Ascending aorta (tissue), 2 donors: ENCODE data around the gene RPP30. TPM values are rescaled to one million over a fixed set of nuclear protein-coding genes. Genes with fewer than 3 reads are reported as not detected.
A peak's percentile ranks its signal among the peaks of the same experiment; 100 is the strongest.

ENCODE experiments used
- DNase-seq, 2 donors: peaks; one replicate each; pipeline ENCODE4 v3.0.0-alpha.2; 2019; ENCODE audit warnings: low spot score in 2 of 2
- H3K27ac ChIP-seq, 2 donors: fragments of 200-600 bp; sonication (generic); one replicate each; pipeline ENCODE4 v1.5.1; 2016 to 2017; ENCODE audit warnings: mild to moderate bottlenecking in 1 of 2
- H3K27me3 ChIP-seq: fragments of 200-600 bp; sonication (generic); one replicate; pipeline ENCODE4 v1.5.1; 2017
- H3K36me3 ChIP-seq, 2 donors: fragments of 200-600 bp; sonication (generic); one replicate each; pipeline ENCODE4 v1.5.1; 2016
- H3K4me1 ChIP-seq, 2 donors: fragments of 200-600 bp; sonication (generic); one replicate each; pipeline ENCODE4 v1.5.1; 2016 to 2017; ENCODE audit warnings: mild to moderate bottlenecking in 1 of 2
- H3K4me3 ChIP-seq, 2 donors: fragments of 200-600 bp; sonication (generic); one replicate each; pipeline ENCODE4 v1.5.1; 2016 to 2017; ENCODE audit warnings: mild to moderate bottlenecking in 1 of 2
- H3K9me3 ChIP-seq, 2 donors: fragments of 200-600 bp; sonication (generic); one replicate each; pipeline ENCODE4 v1.5.1; 2016
- intact Hi-C: fragments of 100-400 bp; cut with DNase I; formaldehyde crosslinking; loops from one replicate; pipeline ENCODE4 v1.15.1; 2023
- total RNA-seq: library from RNA; depleted of rRNA; stranded (reverse); fragments of >200 nt; gene quantifications from one replicate; pipeline ENCODE4 v1.1.0, GENCODE V29; 2016
- TF ChIP-seq, protein P1 (sequence below), 3 experiments: fragments of 200-600 bp in 2 of 3; fragments of 450-650 bp in 1 of 3; sonication (generic) in 2 of 3; IDR thresholded peaks; one replicate each; pipeline ENCODE4 v1.5.1; 2016 to 2019; ENCODE audit warnings: antibody characterized with exemption in 3 of 3, mild to moderate bottlenecking in 1 of 3, moderate library complexity in 1 of 3

RPP30 gene
- total RNA-seq, 1 donor from 2014 or later: 141 TPM

DNA sequence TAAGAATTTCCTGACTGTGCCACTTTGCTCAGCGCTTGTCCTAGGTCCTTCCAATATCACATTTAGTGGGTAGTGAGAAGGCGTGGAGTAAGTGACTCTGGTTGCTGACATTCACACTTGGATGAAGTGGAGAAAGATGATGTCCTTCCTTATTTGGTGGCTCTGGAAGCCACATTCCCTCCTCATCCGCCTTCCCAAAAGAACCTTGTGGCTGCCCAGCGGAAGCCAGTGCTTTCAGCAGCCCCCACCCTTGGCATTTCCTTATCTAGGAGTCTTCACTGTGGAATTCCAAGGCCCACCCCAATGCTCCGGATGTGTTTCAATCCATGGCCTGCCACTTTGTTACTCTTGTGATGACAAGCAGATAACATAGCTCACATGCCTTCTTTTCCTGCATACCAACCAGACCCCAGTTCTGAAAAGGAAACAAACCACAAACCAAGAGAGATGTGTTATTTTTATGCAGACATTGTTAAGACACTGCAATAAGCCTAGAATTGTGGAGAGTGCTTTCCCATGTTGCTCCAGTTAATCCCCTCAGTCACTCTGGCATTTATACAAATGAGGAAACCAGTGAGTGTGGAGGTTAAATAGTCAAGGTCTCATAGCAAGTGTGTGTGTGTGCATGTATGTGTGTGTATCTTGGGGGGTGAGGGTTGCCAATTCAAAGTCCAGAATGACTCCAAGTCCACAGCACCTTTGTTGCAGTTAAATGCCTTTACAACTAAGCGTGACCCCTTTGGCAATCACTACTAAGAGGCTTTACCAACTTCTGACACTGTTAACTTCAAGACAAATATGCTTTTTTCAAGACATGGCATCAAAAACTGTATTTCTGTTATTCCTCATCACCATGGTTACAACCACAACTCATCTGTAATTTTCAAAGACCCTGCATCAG lies 59.4 kb downstream of the RPP30 start:
- Histone ChIP-seq H3K36me3 (no peaks in the 10 kb centered on the region), H3K4me1 (peaks cover 12 to 28% of the 10 kb centered on the region in 2 donors), H3K4me3 (no peak overlapping the region), H3K27ac (peak overlapping the region; percentile 84 to 89), H3K27me3 (no peaks in the 10 kb centered on the region), H3K9me3 (no peaks in the 10 kb centered on the region)
- peak in 1 of 2 donors; percentile 83 for DNase-seq
- TF ChIP-seq, protein P1, sequence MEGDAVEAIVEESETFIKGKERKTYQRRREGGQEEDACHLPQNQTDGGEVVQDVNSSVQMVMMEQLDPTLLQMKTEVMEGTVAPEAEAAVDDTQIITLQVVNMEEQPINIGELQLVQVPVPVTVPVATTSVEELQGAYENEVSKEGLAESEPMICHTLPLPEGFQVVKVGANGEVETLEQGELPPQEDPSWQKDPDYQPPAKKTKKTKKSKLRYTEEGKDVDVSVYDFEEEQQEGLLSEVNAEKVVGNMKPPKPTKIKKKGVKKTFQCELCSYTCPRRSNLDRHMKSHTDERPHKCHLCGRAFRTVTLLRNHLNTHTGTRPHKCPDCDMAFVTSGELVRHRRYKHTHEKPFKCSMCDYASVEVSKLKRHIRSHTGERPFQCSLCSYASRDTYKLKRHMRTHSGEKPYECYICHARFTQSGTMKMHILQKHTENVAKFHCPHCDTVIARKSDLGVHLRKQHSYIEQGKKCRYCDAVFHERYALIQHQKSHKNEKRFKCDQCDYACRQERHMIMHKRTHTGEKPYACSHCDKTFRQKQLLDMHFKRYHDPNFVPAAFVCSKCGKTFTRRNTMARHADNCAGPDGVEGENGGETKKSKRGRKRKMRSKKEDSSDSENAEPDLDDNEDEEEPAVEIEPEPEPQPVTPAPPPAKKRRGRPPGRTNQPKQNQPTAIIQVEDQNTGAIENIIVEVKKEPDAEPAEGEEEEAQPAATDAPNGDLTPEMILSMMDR (IDR thresholded peaks at IDR 0.05): no peak
- intact Hi-C loops: no loop called here

- peaks cover under 1 to 16% of the 10 kb centered on the region in 2 donors for H3K4me1 ChIP-seq
- DNase-seq: no peak
- H3K9me3 ChIP-seq: no peaks in the 10 kb centered on the region
- no peak overlapping the region for H3K4me3 ChIP-seq
- TF ChIP-seq, protein P1 (IDR thresholded peaks at IDR 0.05): no peak
- intact Hi-C loops: no loop called here
- H3K36me3 ChIP-seq: no peaks in the 10 kb centered on the region
- peak overlapping the region; percentile 13 to 29 for H3K27ac ChIP-seq
- H3K27me3 ChIP-seq: no peaks in the 10 kb centered on the region
Observed at GRCh38 chr10:90935581-90936275, 64.0 kb downstream of the RPP30 start.

GRCh38 chr10:90936276-90936659 lies 64.5 kb downstream of the RPP30 start:
- TF ChIP-seq, protein P1 (IDR thresholded peaks at IDR 0.05): no peak
- H3K4me1 ChIP-seq: peaks cover 0 to 12% of the 10 kb centered on the region in 2 donors
- no peaks in the 10 kb centered on the region for H3K27me3 ChIP-seq
- no peak overlapping the region for H3K4me3 ChIP-seq
- intact Hi-C loops: no loop called here
- H3K9me3 ChIP-seq: no peaks in the 10 kb centered on the region
- H3K36me3 ChIP-seq: no peaks in the 10 kb centered on the region
- H3K27ac ChIP-seq: peak overlapping the region in 1 of 2 donors; percentile 13
- no peak for DNase-seq

- TF ChIP-seq, protein P1 (IDR thresholded peaks at IDR 0.05): no peak
- Histone ChIP-seq H3K4me1 (peaks cover 0 to 7% of the 10 kb centered on the region in 2 donors), H3K36me3 (no peaks in the 10 kb centered on the region), H3K27me3 (no peaks in the 10 kb centered on the region), H3K9me3 (no peaks in the 10 kb centered on the region), H3K27ac (no peak overlapping the region), H3K4me3 (no peak overlapping the region)
- intact Hi-C loops: no loop called here
- DNase-seq: no peak
Observed at GRCh38 chr10:90937645-90938258, 66.0 kb downstream of the RPP30 start.

GRCh38 chr10:90939116-90939515 lies 67.3 kb downstream of the RPP30 start:
- Histone ChIP-seq H3K9me3 (no peaks in the 10 kb centered on the region), H3K27ac (no peak overlapping the region), H3K4me1 (peaks cover 0 to 7% of the 10 kb centered on the region in 2 donors), H3K36me3 (no peaks in the 10 kb centered on the region), H3K27me3 (no peaks in the 10 kb centered on the region), H3K4me3 (no peak overlapping the region)
- TF ChIP-seq, protein P1 (IDR thresholded peaks at IDR 0.05): no peak
- intact Hi-C loops: no loop called here
- DNase-seq: no peak
